KBM-7 (cell line): ENCODE data around the gene P2RY2.
"Not testable (repeated sequence)": the region's sequence is repeated elsewhere in the genome, so short reads cannot be mapped to it uniquely, and the experiment has no call there.

Source experiments
- DNase-seq: peaks from one replicate; pipeline ENCODE4 v3.0.0-alpha.2; 2015
- in situ Hi-C: fragments of 300-500 bp; cut with MboI; formaldehyde crosslinking; loops from 2 replicates; pipeline ENCODE4 v1.14.3; 2020; ENCODE audit warnings: low sequenced_read_pairs, low pct_unique_long_range_greater_than_20kb, mixed read lengths

P2RY2 gene

GRCh38 chr11:73186294-73186850, 31.7 kb upstream of the P2RY2 start:
- DNase-seq, result peak; percentile 39
- in situ Hi-C loops, result no loop called here

GRCh38 chr11:73186886-73187285, 31.2 kb upstream of the P2RY2 start:
- in situ Hi-C loops, result no loop called here
- DNase-seq, result no peak

- in situ Hi-C loops, result no loop called here
- no peak for DNase-seq
Measured at GRCh38 chr11:73187854-73188253, 30.2 kb upstream of the P2RY2 start.

GRCh38 chr11:73188301-73188700, 29.8 kb upstream of the P2RY2 start:
- in situ Hi-C loops, result no loop called here
- no peak for DNase-seq

- in situ Hi-C loops, result no loop called here
- DNase-seq, result peak; percentile 92
Measured at GRCh38 chr11:73189315-73189714, 28.8 kb upstream of the P2RY2 start.

GRCh38 chr11:73189723-73190556, 28.1 kb upstream of the P2RY2 start:
- no peak for DNase-seq
- in situ Hi-C loops, result no loop called here

- in situ Hi-C loops, result no loop called here
- no peak for DNase-seq
Measured at GRCh38 chr11:73190557-73190885, 27.6 kb upstream of the P2RY2 start.

GRCh38 chr11:73191151-73191550, 26.9 kb upstream of the P2RY2 start:
- in situ Hi-C loops, result no loop called here
- DNase-seq, result no peak

GRCh38 chr11:73192272-73192671, 25.8 kb upstream of the P2RY2 start:
- DNase-seq, result no peak
- in situ Hi-C loops, result no loop called here

GRCh38 chr11:73193251-73194033, 24.6 kb upstream of the P2RY2 start:
- DNase-seq, result no peak
- in situ Hi-C loops, result no loop called here

GRCh38 chr11:73194034-73194507, 24.0 kb upstream of the P2RY2 start:
- no peak for DNase-seq
- in situ Hi-C loops, result no loop called here

- DNase-seq, result no peak
- in situ Hi-C loops, result no loop called here
Measured at GRCh38 chr11:73194593-73194992, 23.5 kb upstream of the P2RY2 start.

GRCh38 chr11:73195191-73196007, 22.7 kb upstream of the P2RY2 start:
- in situ Hi-C loops, result no loop called here
- DNase-seq, result no peak

- in situ Hi-C loops, result no loop called here
- DNase-seq, result no peak
Measured at GRCh38 chr11:73196576-73196975, 21.5 kb upstream of the P2RY2 start.

GRCh38 chr11:73197348-73197747, 20.7 kb upstream of the P2RY2 start:
- in situ Hi-C loops, result no loop called here
- DNase-seq, result no peak

- in situ Hi-C loops, DNase-seq: not testable (repeated sequence)
Measured at GRCh38 chr11:73197787-73198186, 20.3 kb upstream of the P2RY2 start.

- in situ Hi-C loops, result no loop called here
Measured at GRCh38 chr11:73198677-73199076, 19.4 kb upstream of the P2RY2 start.

GRCh38 chr11:73199446-73199845, 18.6 kb upstream of the P2RY2 start:
- no peak for DNase-seq
- in situ Hi-C loops, result no loop called here

More at GRCh38 chr11:73198677-73199076, 19.4 kb upstream of the P2RY2 start:
- no peak for DNase-seq

- DNase-seq, result no peak
Measured at GRCh38 chr11:73200256-73200655, 17.8 kb upstream of the P2RY2 start.

More at GRCh38 chr11:73200256-73200655, 17.8 kb upstream of the P2RY2 start:
- in situ Hi-C loops, result no loop called here
